ENCODE data around the gene FBLN2. TPM values are rescaled to one million over a fixed set of nuclear protein-coding genes. Genes with fewer than 3 reads are reported as not detected.

FBLN2 gene
- total and polyA plus RNA-seq, 2 of the 4 experiments (the other 2 are of a cell fraction) = 11.8 to 60.8 TPM

- H3K36me3 ChIP-seq (ENCODE audit: control insufficient read depth, insufficient read depth, low read length) = no peaks in the 10 kb centered on the region
- H3K4me3 ChIP-seq (ENCODE audit: insufficient read depth, low read depth, low read length) = no peak overlapping the region
- ATAC-seq (ENCODE audit: low read depth) (no peak), DNase-seq (no peak)
- H3K9me3 ChIP-seq (ENCODE audit: control insufficient read depth, insufficient read depth, low read length) = no peaks in the 10 kb centered on the region
- H2BK5ac ChIP-seq (ENCODE audit: low read depth, low read length, poor library complexity, severe bottlenecking) = no peak overlapping the region
- 75% methylated on average over 2 of the region's 7 CpGs; no CpG with 5 or more reads in 1 of the 2 experiments for WGBS, 2 experiments (ENCODE audit: extremely low coverage in 2 of 2, insufficient read length in 1 of 2)
- in situ Hi-C loops (cut with MboI; ENCODE audit: low sequenced_read_pairs) (no loop called here), dilution Hi-C loops (cut with HindIII; ENCODE audit: low sequenced_read_pairs, unreplicated experiment) (no loop called here), intact Hi-C loops (cut with micrococcal nuclease) (no loop called here)
- CTCF ChIA-PET = no interaction called here
- H3K56ac ChIP-seq (ENCODE audit: extremely low read depth, insufficient read depth, low read length) = no peak overlapping the region
- H4K20me1 ChIP-seq (ENCODE audit: insufficient read depth, low read length) = no peaks in the 10 kb centered on the region
- H3K4me2 ChIP-seq (ENCODE audit: low read depth, low read length) = no peak overlapping the region
- H2BK15ac ChIP-seq (ENCODE audit: low read depth, low read length) = no peak overlapping the region
- no peak overlapping the region for H3K4ac ChIP-seq (ENCODE audit: low read depth, low read length)
- no peak overlapping the region for H4K5ac ChIP-seq (ENCODE audit: low read depth, low read length)
- H2AK5ac ChIP-seq (ENCODE audit: low read depth, low read length) = no peak overlapping the region
- no peak overlapping the region for H4K91ac ChIP-seq (ENCODE audit: insufficient read depth, low read depth, low read length)
- POLR2A ChIA-PET (ENCODE audit: unreplicated experiment) = no interaction called here
- no peaks in the 10 kb centered on the region; the same call in 1 of the 2 replicates for H3K27me3 ChIP-seq (ENCODE audit: control insufficient read depth, insufficient read depth, low read length)
- H3K79me1 ChIP-seq (ENCODE audit: low read depth in 1 of 2, low read length in 2 of 2) = no peaks in the 10 kb centered on the region
- H2BK20ac ChIP-seq (ENCODE audit: low read depth, low read length) = no peak overlapping the region
- H2AK9ac ChIP-seq (replicated peaks; ENCODE audit: low read depth, low read length, poor library complexity) = no peak overlapping the region
- H3K18ac ChIP-seq (ENCODE audit: low read depth, low read length) = no peak overlapping the region
- no peaks in the 10 kb centered on the region for H3K4me1 ChIP-seq (ENCODE audit: control insufficient read depth, insufficient read depth, low read length)
- H2AFZ ChIP-seq (replicated peaks; ENCODE audit: low read length, poor library complexity) = no peak overlapping the region
- H3K27ac ChIP-seq (ENCODE audit: insufficient read depth, low read length) = no peak overlapping the region
- TF ChIP-seq BHLHE40 (IDR thresholded peaks at IDR 0.05; ENCODE audit: low read depth, low read length) (no peak), CEBPB (IDR thresholded peaks at IDR 0.05; ENCODE audit: low read depth, low read length) (no peak), CTCF (conservative IDR thresholded peaks at IDR 0.05; ENCODE audit: low read depth, low read length) (no peak), RCOR1 (IDR thresholded peaks at IDR 0.05; ENCODE audit: insufficient replicate concordance, low read length) (no peak), SMC3 (IDR thresholded peaks at IDR 0.05; ENCODE audit: low read depth, low read length) (no peak), USF2 (IDR thresholded peaks at IDR 0.05; ENCODE audit: low read depth, low read length) (no peak)
- no peak overlapping the region for H4K8ac ChIP-seq (ENCODE audit: low read depth in 2 of 2, low read length in 2 of 2)
- no peak overlapping the region for H3K14ac ChIP-seq (replicated peaks; ENCODE audit: low read depth, low read length)
- H3K9ac ChIP-seq (ENCODE audit: low read depth, low read length) = no peak overlapping the region
- no TSS peak for BruUV-seq (replicated peaks)
- H3K23ac ChIP-seq (ENCODE audit: low read depth, low read length) = no peak overlapping the region
- no peak overlapping the region for H2BK120ac ChIP-seq (ENCODE audit: low read depth, low read length)
- no peaks in the 10 kb centered on the region for H3K9me1 ChIP-seq (ENCODE audit: insufficient read depth, low read length)
Measured at GRCh38 chr3:13569201-13569600, 20.3 kb downstream of the FBLN2 start.

Measured in IMR-90 (cell line).